ENCODE measurements around the gene SPSB2.
A peak's percentile ranks its signal among the peaks of the same experiment; 100 is the strongest.

The SPSB2 gene

DNA sequence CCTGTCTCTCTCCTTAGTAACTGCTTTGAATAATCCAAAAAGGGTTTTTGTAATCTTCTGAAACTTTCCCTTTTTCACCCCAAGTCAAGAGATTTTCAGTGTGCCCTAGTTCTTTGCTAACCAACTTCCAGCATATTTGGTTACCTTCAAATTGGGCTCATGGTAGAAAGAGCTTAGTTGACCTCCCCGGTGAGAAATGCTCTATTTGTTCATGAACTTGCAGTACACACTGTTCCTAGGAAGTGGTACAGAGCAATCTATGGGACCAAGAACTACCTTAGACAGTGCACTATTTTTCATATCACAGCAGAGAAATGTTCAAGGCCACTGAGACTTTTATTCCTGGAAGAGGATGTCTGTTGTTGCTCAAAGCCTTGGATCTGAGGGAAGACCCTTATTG is 19.5 kb downstream of the SPSB2 start:
- H3K9ac ChIP-seq (ENCODE audit: low read depth, low read length), result peak overlapping the region; percentile 81
- H3K27me3 ChIP-seq (ENCODE audit: insufficient read depth, low read length, poor library complexity), result no peaks in the 10 kb centered on the region
- H3K4me3 ChIP-seq (ENCODE audit: low read depth in 1 of 2, low read length in 2 of 2), result peak overlapping the region in 1 of 2 experiments; percentile 87; a peak in 2 of 4 replicates
- H3K79me2 ChIP-seq (ENCODE audit: insufficient read depth, low read length), result peaks cover 59% of the 10 kb centered on the region
- H3K4me2 ChIP-seq (ENCODE audit: insufficient read depth, low read length), result peak overlapping the region; percentile 82
- DNase-seq (no peak), ATAC-seq (ENCODE audit: insufficient read depth, low read depth) (no peak)
- H3K36me3 ChIP-seq (ENCODE audit: insufficient read depth, low read length), result peaks cover 69% of the 10 kb centered on the region
- no peak overlapping the region for H2AFZ ChIP-seq (ENCODE audit: low read depth, low read length)
- H3K4me1 ChIP-seq (ENCODE audit: insufficient read depth, low read length), result peaks cover 37% of the 10 kb centered on the region
- no peaks in the 10 kb centered on the region for H3K9me3 ChIP-seq (ENCODE audit: insufficient read depth, low read length, severe bottlenecking)
- no peak for TF ChIP-seq EZH2 (IDR thresholded peaks at IDR 0.05; ENCODE audit: borderline replicate concordance, low read depth, low read length, severe bottlenecking)
- TF ChIP-seq, protein P1, sequence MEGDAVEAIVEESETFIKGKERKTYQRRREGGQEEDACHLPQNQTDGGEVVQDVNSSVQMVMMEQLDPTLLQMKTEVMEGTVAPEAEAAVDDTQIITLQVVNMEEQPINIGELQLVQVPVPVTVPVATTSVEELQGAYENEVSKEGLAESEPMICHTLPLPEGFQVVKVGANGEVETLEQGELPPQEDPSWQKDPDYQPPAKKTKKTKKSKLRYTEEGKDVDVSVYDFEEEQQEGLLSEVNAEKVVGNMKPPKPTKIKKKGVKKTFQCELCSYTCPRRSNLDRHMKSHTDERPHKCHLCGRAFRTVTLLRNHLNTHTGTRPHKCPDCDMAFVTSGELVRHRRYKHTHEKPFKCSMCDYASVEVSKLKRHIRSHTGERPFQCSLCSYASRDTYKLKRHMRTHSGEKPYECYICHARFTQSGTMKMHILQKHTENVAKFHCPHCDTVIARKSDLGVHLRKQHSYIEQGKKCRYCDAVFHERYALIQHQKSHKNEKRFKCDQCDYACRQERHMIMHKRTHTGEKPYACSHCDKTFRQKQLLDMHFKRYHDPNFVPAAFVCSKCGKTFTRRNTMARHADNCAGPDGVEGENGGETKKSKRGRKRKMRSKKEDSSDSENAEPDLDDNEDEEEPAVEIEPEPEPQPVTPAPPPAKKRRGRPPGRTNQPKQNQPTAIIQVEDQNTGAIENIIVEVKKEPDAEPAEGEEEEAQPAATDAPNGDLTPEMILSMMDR (IDR thresholded peaks at IDR 0.05; ENCODE audit: borderline replicate concordance, extremely low read depth, low read length, poor library complexity, severe bottlenecking), result no peak
- peaks cover 32% of the 10 kb centered on the region for H4K20me1 ChIP-seq (ENCODE audit: insufficient read depth, low read length)
- peak overlapping the region; percentile 74; the same call in 1 of the 2 replicates for H3K27ac ChIP-seq (ENCODE audit: low read length)

DNA sequence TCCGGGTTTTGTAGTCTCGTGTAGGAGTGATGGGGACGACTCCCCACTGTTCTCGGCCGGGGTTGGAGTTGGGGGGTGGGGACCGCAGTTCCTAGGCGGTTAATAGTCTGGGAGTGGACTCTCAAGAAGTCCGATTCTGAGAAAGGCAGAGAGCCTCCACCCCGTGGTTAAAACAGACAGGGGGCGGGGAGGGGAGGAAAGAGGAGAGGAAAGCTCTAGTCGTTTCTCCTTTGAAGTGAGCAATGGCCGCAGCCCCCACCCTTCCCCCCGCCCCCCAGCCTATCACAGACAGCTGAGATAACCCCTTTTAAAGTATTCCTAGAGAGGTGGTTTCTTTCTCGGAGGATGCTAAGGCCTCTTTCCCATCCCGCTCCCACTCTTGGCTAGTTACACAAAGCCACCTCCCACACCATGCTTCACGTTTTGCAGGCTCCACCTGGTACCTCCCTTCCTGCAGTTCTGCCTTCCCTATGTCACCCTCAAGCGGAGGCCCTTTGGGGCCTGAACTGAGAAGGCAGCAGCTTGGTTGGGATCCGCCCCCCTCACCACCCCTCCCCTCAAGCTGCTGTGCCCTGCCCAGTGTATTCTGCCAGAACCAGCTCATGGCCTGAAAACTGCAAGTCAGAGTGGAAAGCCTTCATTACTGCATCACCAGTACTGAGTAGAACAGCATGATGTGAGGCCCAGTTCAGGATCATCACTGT is 20.3 kb downstream of the SPSB2 start:
- DNase-seq (peak; percentile 65), ATAC-seq (ENCODE audit: insufficient read depth, low read depth) (no peak)
- Histone ChIP-seq H3K4me2 (ENCODE audit: insufficient read depth, low read length) (peak overlapping the region; percentile 82), H3K27ac (ENCODE audit: low read length) (peak overlapping the region; percentile 74), H4K20me1 (ENCODE audit: insufficient read depth, low read length) (peaks cover 32% of the 10 kb centered on the region), H2AFZ (ENCODE audit: low read depth, low read length) (peak overlapping the region; percentile 61), H3K9me3 (ENCODE audit: insufficient read depth, low read length, severe bottlenecking) (no peaks in the 10 kb centered on the region), H3K79me2 (ENCODE audit: insufficient read depth, low read length) (peaks cover 59% of the 10 kb centered on the region), H3K9ac (ENCODE audit: low read depth, low read length) (peak overlapping the region; percentile 81), H3K36me3 (ENCODE audit: insufficient read depth, low read length) (peaks cover 69% of the 10 kb centered on the region), H3K27me3 (ENCODE audit: insufficient read depth, low read length, poor library complexity) (no peaks in the 10 kb centered on the region), H3K4me1 (ENCODE audit: insufficient read depth, low read length) (peaks cover 37% of the 10 kb centered on the region), H3K4me3 (ENCODE audit: low read depth in 1 of 2, low read length in 2 of 2) (peak overlapping the region; percentile 51 to 87; a peak in 3 of 4 replicates)
- TF ChIP-seq, protein P1 (IDR thresholded peaks at IDR 0.05; ENCODE audit: borderline replicate concordance, extremely low read depth, low read length, poor library complexity, severe bottlenecking), result no peak
- no peak for TF ChIP-seq EZH2 (IDR thresholded peaks at IDR 0.05; ENCODE audit: borderline replicate concordance, low read depth, low read length, severe bottlenecking)

DNA sequence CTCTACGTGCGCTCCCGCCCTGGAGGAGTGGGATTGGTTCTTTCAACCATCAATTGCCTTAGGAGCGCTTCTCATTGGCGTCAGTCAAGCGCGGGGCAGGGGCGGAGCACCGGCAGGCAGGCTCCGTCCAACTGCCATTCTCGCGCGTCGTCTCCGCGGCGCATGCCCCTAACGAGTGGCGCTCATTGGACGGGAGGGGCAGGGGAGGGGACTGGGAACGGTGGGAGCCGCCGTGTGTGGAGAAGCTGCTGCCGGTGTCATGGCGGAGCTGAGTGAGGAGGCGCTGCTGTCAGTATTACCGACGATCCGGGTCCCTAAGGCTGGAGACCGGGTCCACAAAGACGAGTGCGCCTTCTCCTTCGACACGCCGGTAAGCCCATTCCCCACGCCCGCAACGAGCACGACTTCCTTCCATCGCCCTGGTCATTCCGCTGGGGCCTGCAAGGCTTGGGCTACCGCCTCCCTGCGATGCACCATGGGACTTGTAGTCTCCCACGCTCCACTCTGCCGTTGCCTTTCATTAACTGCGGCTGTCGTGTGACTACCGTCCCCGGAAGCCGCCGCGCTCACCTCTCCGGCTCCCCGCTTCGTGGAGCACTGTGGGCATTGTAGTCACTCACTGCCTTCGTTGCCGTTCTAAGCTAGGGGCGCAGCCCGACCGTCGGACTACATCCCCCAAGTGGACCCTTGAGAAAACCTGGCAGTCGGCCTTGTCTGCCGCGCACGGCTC is 21.0 kb downstream of the SPSB2 start, which contains the start of gene USP5:
Gene USP5 (plus strand): TSS at position 230 of the 730 bp plus-strand sequence. CDS start 30 bp downstream, at position 260.
- peak within 1 kb of the TSS; percentile 99 for H3K27ac ChIP-seq (ENCODE audit: low read length)
- H3K79me2 ChIP-seq (ENCODE audit: insufficient read depth, low read length), result peaks cover 59% of the 10 kb centered on the region
- peak within 1 kb of the TSS; percentile 73 to 87 for H3K4me3 ChIP-seq (ENCODE audit: low read depth in 1 of 2, low read length in 2 of 2)
- peak within 1 kb of the TSS; percentile 92 for H2AFZ ChIP-seq (ENCODE audit: low read depth, low read length)
- TF ChIP-seq, protein P1 (IDR thresholded peaks at IDR 0.05; ENCODE audit: borderline replicate concordance, extremely low read depth, low read length, poor library complexity, severe bottlenecking), result no peak
- no peak for TF ChIP-seq EZH2 (IDR thresholded peaks at IDR 0.05; ENCODE audit: borderline replicate concordance, low read depth, low read length, severe bottlenecking)
- H3K4me2 ChIP-seq (ENCODE audit: insufficient read depth, low read length), result peak within 1 kb of the TSS; percentile 95
- H4K20me1 ChIP-seq (ENCODE audit: insufficient read depth, low read length), result peaks cover 32% of the 10 kb centered on the region
- H3K27me3 ChIP-seq (ENCODE audit: insufficient read depth, low read length, poor library complexity), result no peaks in the 10 kb centered on the region
- peak; percentile 99 for DNase-seq
- H3K4me1 ChIP-seq (ENCODE audit: insufficient read depth, low read length), result peaks cover 37% of the 10 kb centered on the region
- peak; percentile 80 for ATAC-seq (ENCODE audit: insufficient read depth, low read depth)
- H3K9ac ChIP-seq (ENCODE audit: low read depth, low read length), result peak within 1 kb of the TSS; percentile 81
- peaks cover 69% of the 10 kb centered on the region for H3K36me3 ChIP-seq (ENCODE audit: insufficient read depth, low read length)
- no peaks in the 10 kb centered on the region for H3K9me3 ChIP-seq (ENCODE audit: insufficient read depth, low read length, severe bottlenecking)

Measured in DND-41 (cell line).